ENCODE data around the gene IRGC.

The IRGC gene

DNA sequence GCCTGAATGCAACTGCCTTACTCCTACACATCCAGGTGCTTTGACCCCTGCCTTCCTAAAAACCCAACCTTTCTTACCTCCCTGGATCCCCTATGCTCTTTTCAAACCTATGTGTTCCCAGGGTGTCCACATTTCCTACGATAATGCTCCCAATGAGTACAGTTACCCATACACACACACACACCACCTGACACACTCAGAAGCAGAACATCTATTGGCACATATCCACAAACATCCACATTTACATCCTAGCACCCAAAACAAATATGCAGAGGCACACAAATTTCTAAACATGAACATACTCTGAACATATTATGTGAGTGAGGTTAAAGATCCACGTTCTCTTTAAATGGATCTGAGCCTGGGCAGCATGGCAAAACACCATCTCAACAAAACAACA, 23.5 kb upstream of the IRGC start:
- no peak for DNase-seq

DNA sequence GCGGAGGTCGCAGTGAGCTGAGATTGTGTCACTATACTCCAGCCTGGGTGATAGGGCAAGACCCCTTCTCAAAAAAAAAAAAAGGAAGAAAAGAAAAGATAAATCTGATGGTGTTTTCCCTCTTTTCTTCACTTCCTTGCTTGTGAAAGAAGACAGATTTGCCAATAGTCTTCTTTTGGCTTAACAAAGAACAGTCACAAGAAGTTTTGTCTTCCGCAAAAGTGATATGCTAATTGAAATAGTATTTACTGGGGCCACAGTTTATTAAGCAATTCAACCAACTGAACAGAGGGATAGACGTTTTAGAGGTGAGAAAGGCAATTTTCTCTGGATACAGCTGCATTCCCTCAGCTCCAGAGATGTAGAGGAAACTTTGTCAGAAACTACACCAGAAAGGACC, 23.0 kb upstream of the IRGC start:
- DNase-seq: no peak

DNA sequence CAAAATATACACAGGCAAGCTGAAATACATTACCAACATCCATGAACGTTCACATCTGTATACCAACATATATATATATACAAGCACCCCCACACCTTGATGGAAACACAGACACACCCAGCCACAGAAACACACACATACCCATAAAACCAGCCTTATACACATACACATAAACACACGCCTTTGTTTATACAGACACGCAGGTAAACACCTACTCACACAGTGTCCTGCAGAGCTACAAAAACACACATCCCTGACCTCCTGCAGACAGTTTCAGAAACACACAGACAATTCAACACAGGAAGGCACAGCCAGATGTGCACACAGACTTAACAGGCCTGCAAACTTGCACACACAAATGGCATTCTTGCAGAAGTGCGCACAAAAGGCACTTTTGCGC, 21.3 kb upstream of the IRGC start:
- DNase-seq: no peak

DNA sequence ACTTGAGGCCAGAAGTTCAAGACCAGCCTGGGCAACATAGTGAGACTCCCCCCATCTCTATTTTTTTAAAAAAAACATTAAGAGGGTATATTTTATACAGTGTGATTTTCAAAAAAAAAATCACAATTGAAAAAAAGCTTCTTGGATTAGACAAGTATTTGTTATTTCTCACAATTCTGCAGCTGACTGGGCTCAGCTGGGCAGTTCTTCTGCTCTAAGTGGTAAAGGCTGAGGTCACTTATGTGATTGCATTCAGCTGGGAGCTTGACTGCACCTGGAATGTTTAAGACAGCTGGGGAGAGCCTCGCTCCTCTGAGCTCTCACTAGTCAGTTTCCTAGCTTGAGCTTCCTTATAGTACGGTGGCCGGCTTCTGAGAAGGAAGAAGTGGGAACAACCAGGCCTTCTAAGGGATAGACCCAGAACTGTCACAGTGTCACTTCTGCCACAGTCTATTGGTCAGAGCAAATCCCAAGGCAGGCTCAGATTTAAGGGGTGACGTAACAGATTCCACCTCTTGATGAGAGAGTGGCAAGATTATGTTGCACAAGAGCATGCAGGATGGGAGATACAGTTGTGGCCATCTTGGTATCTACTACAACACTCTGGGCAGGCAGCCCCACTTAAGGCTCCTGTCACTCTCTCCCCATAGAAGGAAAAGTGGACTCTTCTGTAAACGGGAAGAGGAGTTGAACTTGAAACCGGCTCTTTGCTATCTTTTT, 19.7 kb upstream of the IRGC start:
- no peak for DNase-seq

DNA sequence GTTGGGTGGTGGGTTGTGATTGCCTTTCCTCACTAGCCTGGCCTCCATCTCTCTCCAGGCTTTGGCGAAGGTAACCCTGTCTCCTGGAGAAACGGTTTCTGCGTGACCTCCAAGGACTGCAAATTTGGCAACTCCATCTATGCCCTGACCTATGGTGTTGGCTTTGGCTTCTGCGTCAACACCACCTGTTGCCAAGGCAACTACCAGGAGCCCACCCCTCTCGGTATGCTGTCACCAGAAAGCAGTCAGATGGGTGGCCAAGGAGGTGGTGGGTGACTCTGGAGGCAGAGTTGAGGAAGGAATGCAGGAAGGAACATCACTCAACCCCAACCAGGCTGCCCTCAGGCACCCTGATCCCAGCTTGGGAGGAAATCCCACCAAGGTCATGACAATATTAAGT, 18.6 kb upstream of the IRGC start:
- DNase-seq: no peak

DNA sequence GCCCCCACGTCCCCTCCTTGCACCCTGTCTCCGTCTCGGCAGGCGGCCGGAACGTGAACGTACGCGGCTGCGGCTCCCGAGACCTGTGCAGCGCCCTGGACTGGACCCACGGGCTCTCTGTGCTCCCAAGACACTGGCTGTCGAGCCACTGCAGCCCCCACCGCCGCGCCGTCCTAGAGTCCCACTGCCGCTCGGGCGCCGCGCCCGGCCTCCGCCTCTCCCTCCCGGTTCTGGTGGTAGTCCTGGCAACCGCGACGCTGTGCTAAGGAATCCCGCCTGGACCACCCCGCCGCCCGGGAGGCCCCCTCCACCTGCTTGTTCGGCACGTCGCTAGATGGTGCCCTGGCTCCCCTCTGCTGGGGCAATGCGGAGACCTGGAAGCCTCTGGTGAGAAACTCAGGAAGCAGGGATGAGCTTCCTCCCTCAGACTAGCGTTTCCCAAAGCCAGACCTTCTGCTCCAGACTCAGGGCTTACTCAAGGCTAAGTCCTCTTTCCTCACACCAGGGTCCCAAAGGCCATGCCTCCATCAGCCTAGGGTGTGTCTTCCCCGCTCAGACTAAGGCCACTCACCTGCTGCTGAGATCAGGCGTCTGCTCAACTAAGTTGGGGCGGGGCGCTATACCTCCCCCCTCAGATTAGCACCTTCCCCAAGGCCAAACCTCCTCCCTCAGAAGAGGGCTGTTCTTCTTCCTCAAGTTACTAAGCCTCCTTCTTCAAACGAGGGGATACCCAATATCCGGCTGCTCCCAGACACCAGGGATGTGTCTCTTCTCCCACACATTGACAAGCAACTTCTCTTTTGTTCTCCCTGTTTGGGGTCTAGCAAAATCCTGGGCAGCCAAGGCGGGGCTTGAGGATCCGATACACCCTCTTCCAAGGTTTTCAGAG, 16.1 kb upstream of the IRGC start:
- DNase-seq: peak; percentile 3

DNA sequence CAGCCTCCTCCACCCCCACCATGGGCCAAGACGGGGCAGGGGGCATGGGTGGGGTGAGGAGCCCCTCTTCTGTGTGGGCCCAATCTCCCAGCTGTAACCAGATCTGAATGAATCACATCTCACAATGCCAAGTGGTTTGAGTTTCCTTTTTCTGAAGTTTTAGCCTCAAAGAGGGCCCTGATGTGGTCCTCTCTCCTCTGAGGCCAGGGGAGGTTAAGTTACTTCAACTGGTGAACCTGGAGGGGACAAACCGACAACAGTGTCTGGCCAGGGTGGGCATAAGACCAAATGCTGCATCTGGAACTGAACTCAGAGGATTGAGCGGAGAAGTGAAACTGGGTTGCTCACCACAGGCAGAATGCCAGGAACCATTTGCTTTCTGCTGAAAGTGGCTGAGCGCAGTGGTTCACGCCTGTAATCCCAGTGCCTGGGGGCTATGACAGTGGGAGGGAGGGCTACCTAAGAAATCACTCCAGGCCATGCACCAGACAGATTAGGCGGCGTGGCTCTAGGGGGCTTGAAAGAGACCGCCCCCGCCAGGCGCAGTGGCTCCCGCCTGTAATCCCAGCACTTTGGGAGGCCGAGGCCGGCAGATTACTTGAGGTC, 15.4 kb upstream of the IRGC start:
- peak; percentile 21 for DNase-seq

DNA sequence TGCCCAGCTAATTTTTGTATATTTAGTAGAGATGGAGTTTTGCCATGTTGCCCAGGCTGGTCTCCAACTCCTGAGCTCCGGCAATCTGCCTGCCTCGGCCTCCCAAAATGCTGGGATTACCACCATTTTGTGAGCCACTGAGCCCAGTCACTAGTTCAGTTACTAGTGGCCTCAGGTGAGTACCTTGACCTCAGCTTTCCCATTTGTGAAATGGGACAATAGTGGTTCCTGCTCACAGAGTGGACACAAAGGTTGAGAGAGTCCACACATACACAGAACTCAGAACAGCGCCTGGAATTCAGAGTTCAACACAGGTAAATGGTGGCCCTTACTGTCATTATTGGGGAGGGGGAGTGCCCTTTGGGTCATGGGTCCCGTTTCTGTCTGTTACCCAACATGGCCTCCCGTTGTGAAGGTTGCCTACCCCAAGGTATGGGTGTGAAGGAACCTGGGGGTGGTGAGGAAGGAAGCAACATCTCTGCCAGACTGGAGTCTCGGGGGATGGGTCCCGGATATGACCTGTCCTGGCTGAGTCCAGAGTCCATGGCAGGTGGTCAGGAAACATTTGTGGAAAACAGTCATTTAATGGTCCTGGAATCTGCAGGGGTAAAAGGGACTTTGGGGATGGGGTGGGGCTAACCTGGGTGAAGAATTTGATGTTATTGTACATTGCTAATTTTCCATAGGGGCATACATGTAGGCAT, 11.7 kb upstream of the IRGC start:
- no peak for DNase-seq

DNA sequence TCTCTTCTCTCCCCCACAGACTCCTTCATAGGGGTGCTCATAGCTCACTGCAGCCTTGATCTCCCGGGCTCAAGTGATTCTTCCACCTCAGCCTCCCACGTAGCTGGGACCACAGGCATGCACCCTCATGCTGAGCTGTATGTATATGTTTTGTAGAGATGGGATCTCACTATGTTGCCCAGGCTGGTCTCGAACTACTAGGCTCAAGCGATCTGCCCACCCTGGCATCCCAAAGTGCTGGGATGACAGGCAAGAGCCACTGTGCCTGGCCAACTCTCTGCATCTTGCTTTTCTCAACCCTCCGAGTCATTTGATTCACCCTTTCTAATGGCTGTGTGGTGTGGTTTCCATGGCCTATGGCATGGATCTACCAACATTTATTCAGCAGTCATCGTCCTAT, 10.1 kb upstream of the IRGC start:
- DNase-seq: no peak

DNA sequence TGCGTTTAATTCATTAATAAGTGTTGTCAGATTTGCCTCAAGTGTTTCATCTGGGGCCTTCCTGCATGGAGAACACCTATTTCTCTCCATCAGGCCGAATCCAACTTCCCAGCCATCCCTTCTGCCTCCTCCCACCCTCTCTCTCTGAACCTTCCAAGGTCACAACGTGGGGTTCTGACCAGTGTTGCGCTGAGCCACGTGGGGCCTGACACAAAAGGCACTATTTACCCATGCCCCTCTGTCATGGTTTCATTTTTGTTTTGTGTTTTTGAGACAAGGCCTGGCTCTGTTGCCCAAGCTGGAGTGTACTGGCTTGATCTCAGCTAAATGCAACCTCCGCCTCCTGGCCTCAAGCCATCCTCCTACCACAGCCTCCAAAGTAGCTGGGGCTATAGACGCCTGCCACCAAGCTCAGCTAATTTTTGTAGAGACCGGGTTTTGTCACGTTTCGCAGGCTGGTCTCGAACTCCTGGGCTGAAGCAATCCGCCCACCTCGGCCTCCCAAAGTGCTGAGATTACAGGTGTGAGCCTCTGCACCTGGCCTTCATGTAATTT, 8.6 kb upstream of the IRGC start:
- DNase-seq: no peak

DNA sequence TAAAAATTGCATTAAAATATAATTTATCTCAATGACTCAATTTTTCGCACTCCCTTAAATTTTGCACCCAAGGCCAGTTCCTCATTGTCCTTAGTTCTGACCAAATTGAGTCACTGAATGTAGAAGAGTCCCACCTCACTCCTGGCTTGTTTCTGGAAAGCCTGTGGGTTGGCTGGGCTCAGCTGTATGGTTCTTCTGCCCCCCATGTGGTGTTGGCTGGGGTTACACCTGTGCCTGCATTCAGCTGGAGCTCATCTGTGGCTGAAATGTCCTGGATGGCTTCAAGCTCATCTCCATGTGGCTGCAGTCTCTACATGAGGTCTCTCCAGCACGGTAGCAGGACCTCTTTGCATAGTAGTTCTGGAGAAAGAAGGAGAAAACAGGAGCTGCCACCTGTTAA, 7.2 kb upstream of the IRGC start:
- no peak for DNase-seq

DNA sequence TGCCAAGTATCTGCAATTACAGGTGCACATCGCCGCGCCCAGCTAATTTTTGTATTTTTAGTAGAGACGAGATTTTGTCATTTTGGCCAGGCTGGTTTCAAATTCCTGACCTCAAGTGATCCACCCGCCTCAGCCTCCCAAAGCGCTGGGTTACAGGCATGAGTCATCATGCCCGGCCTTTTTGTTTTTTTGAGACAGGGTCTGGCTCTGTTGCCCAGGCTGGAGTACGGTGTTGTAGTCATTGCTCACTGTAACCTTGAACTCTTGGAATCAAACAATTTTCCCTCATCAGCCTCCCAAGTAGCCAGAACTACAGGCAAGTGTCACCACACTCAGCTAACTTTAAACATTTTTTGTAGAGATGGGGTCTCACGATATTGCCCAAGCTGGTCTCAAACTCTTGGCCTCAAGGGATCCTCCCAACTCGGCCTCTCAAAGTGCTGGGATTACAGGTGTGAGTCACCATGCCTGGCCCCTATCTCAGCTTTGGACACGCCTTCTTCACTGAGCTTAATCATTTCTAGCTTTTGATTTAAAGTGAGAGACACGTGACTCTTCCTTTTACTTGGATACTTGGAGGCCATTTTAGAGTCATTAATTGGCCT, 4.0 kb upstream of the IRGC start:
- no peak for DNase-seq

DNA sequence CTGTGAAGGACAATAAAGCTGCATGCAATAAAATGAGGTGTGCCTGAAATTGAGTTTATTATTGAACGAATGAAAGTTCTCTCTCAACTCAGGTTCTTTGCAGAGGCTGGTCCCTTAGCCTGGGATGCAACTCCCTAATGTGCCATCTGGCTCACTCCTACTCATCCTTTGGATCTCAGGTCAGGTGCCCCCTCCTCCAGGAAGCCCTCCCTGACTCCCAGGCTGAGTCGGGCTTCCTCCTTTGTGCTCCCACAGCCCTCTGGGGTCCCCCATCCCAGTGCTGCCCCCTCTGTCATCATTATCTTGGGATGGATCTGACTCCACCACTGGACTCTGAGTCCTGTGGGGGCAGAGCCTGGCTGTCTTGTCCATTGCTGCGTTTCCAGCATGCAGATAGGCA, 2.7 kb upstream of the IRGC start:
- DNase-seq: no peak

DNA sequence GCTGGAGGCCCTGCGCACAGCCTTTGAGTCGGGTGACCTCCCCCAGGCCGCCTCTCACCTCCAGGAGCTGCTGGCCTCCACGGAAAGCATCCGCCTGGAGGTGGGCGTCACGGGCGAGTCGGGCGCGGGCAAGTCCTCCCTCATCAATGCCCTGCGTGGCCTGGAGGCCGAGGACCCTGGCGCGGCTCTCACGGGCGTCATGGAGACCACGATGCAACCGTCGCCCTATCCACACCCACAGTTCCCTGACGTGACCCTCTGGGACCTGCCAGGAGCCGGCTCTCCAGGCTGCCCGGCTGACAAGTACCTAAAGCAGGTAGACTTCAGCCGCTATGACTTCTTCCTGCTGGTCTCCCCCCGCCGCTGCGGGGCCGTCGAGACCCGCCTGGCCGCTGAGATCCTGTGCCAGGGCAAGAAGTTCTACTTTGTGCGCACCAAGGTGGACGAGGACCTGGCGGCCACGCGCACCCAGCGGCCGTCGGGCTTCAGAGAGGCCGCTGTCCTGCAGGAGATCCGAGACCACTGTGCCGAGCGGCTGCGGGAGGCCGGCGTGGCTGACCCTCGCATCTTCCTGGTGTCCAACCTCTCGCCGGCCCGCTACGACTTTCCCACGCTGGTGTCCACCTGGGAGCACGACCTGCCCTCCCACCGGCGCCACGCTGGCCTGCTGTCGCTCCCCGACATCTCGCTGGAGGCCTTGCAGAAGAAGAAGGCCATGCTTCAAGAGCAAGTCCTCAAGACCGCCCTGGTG, 2.9 kb downstream of the IRGC start:
- no peak for DNase-seq

DNA sequence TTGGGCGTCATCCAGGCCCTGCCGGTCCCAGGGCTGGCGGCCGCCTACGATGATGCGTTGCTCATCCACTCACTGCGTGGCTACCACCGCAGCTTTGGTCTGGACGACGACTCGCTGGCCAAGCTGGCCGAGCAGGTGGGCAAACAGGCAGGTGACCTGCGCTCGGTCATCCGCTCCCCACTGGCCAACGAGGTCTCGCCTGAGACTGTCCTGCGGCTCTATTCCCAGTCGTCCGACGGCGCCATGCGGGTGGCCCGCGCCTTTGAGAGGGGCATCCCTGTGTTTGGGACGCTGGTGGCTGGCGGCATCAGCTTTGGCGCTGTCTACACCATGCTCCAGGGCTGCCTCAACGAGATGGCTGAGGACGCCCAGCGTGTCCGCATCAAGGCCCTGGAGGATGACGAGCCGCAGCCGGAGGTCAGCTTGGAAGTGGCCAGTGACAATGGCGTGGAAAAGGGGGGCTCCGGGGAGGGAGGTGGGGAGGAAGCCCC, 3.5 kb downstream of the IRGC start:
- no peak for DNase-seq

DNA sequence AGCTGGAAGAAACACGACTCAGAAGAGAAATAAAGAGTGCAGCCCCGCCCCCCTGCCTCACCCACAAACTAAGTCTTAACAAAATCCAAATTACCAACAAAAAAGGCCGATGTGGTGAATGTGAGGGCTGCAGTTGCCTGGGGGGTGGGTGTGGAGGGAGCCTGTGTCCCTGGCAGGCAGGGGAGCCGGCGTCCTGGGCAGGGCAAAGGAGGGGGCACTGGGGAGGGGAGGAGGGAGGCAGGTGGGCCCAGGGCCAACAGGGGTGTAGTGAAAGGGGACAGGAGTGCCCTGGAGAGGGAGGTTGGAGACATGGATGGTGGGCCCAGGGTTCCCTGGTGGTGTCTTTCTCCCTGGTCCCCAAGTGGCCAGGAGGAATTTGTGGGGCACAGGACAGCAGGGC, 4.0 kb downstream of the IRGC start:
- no peak for DNase-seq

DNA sequence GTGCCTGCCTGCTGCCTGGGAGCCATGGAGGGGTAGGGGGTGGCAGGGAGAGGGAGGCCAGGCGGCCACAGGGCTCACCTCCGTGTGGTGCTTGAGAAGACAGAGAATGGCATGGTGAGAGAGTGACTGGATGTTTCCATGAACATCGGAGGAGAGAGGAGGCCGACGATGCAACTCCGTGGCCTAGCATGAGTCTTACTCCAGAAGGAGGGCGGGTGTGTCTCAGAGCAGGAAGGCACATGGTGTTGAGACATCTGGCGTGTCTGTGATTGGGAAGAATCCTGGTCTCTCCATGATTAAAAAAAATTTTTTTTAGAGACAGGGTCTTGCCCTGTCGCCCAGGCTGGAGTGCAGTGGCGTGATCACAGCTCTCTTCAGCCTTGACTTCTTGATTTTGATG, 5.1 kb downstream of the IRGC start:
- no peak for DNase-seq

DNA sequence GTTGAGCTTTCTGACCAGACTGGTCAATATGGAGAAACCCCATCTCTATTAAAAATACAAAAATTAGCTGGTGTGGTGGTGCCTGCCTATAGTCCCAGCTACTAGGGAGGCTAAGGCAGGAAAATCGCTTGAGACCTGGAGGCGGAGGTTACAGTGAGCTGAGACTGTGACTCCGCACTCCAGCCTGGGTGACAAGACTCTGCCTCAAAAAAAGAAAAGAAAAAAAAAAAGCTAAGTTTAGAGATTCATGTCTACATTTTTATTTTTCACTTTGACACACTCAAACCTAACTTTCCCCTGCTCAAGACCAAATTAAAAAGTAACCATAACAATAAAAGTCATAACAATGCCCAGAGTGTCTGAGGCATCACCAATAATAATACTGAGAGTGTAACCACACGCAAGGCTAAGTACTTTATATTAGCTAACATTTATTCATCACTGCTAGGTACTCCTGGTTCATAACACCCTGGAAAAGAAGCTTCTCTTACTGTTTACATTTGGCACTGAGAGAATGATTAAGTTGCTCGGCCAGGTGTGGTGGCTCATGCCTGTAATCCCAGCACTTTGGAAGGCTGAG, 5.7 kb downstream of the IRGC start:
- DNase-seq: no peak

DNA sequence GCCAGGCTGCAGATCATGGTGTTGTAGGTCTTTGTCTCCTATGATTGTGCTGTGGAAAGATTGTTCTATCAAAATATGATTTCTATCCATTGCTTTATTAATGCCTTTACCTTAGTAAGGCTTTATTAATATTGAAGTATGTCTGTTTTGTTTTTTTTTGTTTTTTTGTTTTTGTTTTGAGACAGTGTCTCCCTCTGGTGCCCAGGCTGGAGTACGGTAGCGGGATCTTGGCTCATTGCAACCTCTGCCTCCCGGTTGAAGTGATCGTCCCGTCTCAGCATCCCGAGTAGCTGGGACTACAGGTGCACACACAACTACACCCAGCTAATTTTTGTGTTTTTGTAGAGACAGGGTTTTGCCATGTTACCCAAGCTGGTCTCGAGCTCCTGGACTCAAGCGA, 7.7 kb downstream of the IRGC start:
- no peak for DNase-seq

DNA sequence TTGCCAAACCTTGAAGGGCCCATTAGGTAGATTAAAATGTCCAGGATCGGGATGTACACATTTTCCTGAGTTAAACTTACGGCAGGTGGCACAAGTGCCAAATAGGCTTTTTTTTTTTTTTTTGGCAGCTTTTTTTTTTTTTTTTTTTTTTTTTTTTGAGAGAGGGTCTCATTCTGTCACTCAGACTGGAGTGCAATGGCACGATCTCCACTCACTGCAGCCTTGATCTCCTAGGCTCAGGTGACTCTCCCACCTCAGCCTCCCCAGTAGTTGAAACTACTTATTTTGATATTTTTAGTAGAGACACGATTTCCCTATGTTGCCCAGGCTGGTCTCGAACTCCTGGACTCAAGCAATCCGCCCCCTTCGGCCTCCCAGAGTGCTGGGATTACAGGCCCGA, 9.0 kb downstream of the IRGC start:
- no peak for DNase-seq

DNA sequence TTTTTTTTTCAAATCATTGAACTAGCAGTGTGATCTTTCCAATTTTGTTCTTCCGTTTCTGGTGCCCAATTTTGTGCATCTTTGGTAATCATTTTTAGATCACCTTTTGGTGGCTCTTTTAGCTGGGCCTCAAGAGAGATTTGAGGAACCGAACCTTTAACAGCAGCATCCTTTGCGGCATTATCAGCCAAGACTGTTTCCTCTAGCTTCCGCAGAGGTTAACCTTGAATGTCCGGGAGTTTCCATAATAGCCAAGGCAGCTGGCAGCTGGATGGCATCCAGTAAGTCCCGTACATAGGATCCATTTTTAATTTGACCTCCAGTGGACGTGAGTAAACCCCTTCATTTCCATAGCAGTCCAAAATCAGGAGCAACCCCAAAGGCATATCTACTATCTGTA, 9.6 kb downstream of the IRGC start:
- no peak for DNase-seq

All from CD4-positive, alpha-beta T cell treated with Interleukin-6 for 4 hours (primary cell).